DOHH2 (cell line): ENCODE data around the gene ROGDI.

ENCODE experiments used
- EZH2phosphoT487 ChIP-seq: fragments of 200-600 bp; sonication (generic); IDR thresholded peaks from 2 replicates; pipeline ENCODE4 v1.6.1; 2017; ENCODE audit warnings: borderline replicate concordance, mild to moderate bottlenecking, antibody characterized with exemption, low read length, moderate library complexity, mixed read lengths
- TF ChIP-seq, protein P1 (sequence below): fragments of 200-600 bp; sonication (generic); IDR thresholded peaks from one replicate; pipeline ENCODE4 v1.5.1; 2014; ENCODE audit warnings: antibody characterized with exemption, mild to moderate bottlenecking, low read depth, low read length; ENCODE audit not compliant: poor library complexity, severe bottlenecking

DNA sequence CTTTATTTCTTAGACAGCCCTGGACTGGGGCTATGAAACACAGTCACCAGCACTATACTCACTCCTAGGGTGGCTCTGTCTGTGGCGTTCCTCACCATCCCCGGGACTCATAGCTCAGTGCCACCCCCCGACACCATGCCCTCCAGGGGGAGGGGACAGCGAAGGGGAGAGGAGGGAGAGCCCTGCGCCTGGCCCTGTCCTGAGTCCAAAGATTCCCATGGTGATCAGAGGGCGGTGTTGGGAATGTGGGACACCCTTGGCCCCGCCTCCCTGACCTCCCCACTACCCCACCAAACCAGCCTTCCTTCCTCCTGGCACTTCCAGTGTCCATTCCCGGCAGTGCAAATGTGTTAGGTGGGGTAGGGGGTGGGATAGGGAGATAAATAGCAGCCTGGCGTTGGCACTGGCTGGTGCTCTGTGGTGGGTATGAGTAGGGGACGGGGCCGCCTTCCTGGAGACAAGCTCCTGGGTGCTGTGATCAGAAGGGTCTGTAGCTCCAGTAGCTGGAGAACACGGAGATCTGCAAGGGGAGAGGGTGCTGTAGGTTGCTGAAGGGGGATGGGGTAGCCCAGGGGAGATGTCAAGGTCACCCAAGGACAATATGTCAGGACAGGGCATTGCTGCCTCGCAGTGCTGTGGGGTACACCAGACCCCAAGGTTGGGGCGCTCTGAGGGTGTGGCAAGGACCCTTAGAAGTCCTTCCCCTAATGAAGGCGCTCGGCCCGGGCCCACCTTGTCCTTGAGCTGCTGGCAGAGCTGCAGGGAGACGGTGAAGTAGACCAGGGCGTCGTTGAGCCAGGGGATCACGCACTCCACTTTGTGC lies 5.2 kb downstream of the ROGDI start:
- TF ChIP-seq, protein P1, sequence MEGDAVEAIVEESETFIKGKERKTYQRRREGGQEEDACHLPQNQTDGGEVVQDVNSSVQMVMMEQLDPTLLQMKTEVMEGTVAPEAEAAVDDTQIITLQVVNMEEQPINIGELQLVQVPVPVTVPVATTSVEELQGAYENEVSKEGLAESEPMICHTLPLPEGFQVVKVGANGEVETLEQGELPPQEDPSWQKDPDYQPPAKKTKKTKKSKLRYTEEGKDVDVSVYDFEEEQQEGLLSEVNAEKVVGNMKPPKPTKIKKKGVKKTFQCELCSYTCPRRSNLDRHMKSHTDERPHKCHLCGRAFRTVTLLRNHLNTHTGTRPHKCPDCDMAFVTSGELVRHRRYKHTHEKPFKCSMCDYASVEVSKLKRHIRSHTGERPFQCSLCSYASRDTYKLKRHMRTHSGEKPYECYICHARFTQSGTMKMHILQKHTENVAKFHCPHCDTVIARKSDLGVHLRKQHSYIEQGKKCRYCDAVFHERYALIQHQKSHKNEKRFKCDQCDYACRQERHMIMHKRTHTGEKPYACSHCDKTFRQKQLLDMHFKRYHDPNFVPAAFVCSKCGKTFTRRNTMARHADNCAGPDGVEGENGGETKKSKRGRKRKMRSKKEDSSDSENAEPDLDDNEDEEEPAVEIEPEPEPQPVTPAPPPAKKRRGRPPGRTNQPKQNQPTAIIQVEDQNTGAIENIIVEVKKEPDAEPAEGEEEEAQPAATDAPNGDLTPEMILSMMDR = no peak
- TF ChIP-seq EZH2phosphoT487 = no peak
